Activated naive CD4-positive, alpha-beta T cell treated with anti-CD3 and anti-CD28 coated beads, Interleukin-2, amount 50 U/mL, for 24 hours (primary cell): Measurements from ENCODE around the gene CEND1.

Experiments used
- H3K27ac Mint-ChIP-seq: one replicate; pipeline ENCODE4 v1.8.0; 2021; ENCODE audit warnings: mild to moderate bottlenecking, mixed read lengths
- H3K27me3 Mint-ChIP-seq: one replicate; pipeline ENCODE4 v1.8.0; 2021; ENCODE audit warnings: mixed read lengths
- H3K36me3 Mint-ChIP-seq: one replicate; pipeline ENCODE4 v1.8.0; 2021; ENCODE audit warnings: mixed read lengths
- H3K4me1 Mint-ChIP-seq: one replicate; pipeline ENCODE4 v1.8.0; 2021; ENCODE audit warnings: mixed read lengths
- H3K4me3 Mint-ChIP-seq: one replicate; pipeline ENCODE4 v1.8.0; 2021; ENCODE audit warnings: mild to moderate bottlenecking, mixed read lengths
- H3K9me3 Mint-ChIP-seq: one replicate; pipeline ENCODE4 v1.8.0; 2021; ENCODE audit warnings: mixed read lengths

CEND1 gene

DNA sequence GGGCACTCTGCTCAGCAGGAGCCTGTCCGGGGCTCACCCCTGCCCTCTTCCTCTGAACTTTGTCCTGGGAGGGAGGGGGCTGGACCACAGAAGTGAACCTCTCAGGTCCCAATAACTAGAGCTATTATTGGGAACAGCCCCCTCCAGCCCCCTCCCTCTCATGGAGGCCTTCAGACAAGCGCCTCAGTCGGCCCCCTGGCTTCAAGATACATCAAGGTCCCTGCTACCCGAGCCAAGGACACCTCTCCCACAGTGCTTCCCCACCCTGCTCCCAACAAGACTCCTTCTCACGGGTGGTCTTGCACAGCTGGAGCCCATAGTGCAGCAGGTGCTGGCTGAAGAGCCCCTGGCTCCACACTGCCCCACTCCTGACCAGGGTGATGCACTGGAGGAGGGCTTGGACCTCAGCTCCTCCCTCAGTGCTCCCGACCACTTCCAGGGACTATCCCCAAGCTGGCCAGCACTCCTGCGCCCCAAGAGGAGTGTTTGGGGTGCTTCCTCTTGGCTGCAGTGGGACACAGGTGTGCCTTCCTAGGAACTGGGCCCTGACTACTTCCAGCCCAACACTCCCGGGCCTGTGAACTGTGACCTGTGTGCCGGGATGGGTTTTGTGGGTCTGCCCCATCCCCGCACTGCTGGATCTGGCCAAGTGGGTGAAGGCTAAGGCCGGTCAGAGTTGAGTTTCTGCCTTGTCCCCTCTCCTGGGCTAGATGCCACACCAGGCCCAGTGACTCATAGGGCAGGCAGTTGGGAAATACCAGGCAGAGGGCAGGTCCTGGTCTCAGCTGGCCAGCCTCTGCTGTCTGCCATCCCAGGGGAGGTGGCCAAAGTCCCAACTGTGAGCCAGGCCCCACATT is 31.0 kb upstream of the CEND1 start:
- Mint-ChIP-seq H3K9me3 (no peaks in the 10 kb centered on the region), H3K27ac (no peak overlapping the region), H3K27me3 (no peaks in the 10 kb centered on the region), H3K4me1 (peaks cover 4% of the 10 kb centered on the region), H3K4me3 (peak overlapping the region; percentile 86), H3K36me3 (no peaks in the 10 kb centered on the region)

DNA sequence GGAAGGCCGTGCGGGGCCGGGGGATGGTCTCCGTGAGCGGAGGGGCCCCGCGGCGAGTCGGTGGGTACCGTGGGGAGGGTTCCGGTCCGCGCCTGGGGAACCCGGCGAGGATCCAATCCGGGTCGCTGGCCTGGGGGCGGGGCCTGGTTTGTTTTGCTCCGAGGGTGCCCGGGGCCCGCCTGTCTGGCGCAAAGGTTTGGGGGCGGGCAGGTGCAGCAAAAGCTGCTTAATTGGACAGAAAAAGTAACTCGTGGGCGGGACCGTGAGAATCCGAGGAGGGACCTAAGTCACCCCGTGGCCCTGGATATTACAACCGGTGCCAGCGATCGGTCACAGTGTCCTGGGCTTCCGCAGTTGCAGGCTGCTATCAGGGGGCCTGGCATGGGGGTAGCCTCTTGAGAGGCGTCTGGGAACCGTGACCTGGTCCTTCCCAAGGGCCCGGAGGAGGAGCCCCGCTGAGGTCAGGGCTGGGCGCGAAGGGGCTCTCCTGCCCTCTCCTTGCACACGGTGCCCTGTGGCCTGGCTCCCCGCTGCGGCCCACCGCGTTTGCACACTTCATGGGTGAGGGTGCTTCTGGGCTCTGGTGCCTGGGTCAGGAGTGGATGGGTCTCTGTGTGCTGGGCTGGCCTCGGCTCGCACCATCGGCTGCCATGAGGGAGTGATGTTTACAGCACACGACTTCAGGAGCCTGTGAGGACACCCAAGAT is 30.2 kb upstream of the CEND1 start:
- Mint-ChIP-seq H3K27ac (peak overlapping the region; percentile 76), H3K27me3 (no peaks in the 10 kb centered on the region), H3K4me3 (peak overlapping the region; percentile 86), H3K9me3 (no peaks in the 10 kb centered on the region), H3K4me1 (peaks cover 4% of the 10 kb centered on the region), H3K36me3 (no peaks in the 10 kb centered on the region)

DNA sequence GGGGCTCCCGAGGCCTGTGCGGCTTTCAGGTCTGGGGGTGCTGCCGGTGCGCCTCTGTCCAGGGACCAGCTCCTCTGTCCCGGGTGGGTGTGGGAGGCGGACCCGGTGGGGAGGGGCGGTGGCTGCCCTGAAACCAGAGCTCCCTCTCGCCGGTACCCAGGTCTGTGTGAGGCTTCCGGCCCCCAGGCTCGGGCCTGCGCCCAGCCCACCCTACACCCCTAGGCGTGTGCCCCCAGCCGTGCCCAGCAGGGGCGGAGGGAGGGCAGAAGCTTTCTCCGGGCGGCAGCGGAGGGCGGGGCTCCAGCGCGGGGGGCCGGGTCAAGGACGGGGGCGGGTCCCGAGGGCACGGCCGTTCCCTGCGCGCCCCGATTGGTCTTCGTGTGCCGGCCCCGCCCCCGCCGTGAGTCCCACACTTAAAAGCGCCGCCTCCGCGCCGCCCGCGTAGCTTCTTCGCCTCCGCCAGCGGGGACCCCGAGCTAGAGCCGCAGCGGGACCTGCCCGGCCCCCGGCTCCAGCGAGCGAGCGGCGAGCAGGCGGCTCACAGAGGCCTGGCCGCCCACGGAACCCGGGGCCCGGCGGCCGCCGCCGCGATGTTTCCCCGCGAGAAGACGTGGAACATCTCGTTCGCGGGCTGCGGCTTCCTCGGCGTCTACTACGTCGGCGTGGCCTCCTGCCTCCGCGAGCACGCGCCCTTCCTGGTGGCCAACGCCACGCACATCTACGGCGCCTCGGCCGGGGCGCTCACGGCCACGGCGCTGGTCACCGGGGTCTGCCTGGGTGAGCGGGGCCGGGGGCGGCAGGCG is 29.4 kb upstream of the CEND1 start:
- Mint-ChIP-seq H3K36me3 (no peaks in the 10 kb centered on the region), H3K4me3 (peak overlapping the region; percentile 86), H3K27ac (no peak overlapping the region)

DNA sequence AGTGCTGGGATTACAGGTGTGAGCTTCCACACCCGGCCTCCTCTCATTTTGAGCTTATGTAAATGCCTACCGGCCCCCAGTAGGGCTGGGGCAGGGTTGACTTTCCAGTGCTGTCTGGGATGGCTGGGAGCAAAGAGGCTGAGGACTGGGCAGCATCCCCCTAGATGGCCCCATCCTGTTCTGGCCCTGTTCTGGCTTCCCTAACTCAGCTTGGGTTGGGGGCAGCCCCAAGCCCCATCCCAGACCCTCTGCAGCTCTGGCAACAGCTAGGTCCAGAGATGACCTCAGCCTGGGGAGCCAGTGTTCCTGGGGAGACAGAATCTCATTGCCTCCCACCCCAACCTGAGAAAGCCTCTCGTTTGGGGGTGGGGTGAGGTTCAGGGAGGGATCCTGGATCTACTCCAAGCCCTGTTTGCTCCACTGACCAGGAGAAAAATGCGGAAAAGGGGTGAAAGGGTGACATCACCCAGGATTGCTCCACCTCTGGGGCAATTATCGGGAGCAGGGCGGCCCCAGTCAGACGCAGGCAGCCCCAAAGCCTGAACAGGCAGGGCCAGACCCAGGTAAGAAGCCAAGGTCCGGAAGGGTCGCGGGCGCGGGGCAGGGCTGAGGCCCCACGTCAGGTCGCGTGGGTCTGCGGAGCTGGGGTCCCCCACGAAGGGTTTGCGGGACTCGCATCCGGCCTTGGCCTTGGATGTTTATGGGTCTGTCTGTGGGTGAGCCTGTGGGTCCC is 28.7 kb upstream of the CEND1 start, which contains the start of gene PNPLA2:
PNPLA2 (plus strand) TSS at position 519 of the 733 bp plus-strand sequence. CDS start 805 bp downstream, outside the sequence.
- H3K27me3 Mint-ChIP-seq = no peaks in the 10 kb centered on the region
- H3K4me1 Mint-ChIP-seq = peaks cover 4% of the 10 kb centered on the region
- no peaks in the 10 kb centered on the region for H3K36me3 Mint-ChIP-seq
- H3K4me3 Mint-ChIP-seq = peak within 1 kb of the TSS; percentile 86
- no peaks in the 10 kb centered on the region for H3K9me3 Mint-ChIP-seq
- peak within 1 kb of the TSS; percentile 65 for H3K27ac Mint-ChIP-seq

More for the DNA sequence above, 29.4 kb upstream of the CEND1 start:
- Mint-ChIP-seq H3K9me3 (no peaks in the 10 kb centered on the region), H3K4me1 (peaks cover 4% of the 10 kb centered on the region), H3K27me3 (no peaks in the 10 kb centered on the region)

DNA sequence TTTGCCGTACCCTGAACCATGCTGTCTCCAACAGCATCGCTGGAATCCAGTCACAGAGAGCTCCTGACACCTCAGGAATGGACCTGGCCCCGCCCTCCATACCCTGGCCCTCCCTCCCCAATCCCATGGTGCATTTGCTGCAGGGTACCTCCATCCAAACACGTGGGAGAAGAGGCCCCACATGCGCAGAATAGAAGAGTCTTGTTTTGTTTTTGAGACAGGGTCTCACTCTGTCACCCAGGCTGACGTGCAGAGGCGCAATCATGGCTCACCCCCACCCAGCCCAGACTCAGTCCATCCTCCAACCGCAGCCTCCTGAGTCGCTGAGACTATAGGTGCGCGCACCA is 26.5 kb upstream of the CEND1 start:
- no peaks in the 10 kb centered on the region for H3K27me3 Mint-ChIP-seq
- H3K9me3 Mint-ChIP-seq = no peaks in the 10 kb centered on the region
- peaks cover 15% of the 10 kb centered on the region for H3K4me1 Mint-ChIP-seq
- peaks cover 6% of the 10 kb centered on the region for H3K36me3 Mint-ChIP-seq
- H3K4me3 Mint-ChIP-seq = no peak overlapping the region
- H3K27ac Mint-ChIP-seq = no peak overlapping the region

DNA sequence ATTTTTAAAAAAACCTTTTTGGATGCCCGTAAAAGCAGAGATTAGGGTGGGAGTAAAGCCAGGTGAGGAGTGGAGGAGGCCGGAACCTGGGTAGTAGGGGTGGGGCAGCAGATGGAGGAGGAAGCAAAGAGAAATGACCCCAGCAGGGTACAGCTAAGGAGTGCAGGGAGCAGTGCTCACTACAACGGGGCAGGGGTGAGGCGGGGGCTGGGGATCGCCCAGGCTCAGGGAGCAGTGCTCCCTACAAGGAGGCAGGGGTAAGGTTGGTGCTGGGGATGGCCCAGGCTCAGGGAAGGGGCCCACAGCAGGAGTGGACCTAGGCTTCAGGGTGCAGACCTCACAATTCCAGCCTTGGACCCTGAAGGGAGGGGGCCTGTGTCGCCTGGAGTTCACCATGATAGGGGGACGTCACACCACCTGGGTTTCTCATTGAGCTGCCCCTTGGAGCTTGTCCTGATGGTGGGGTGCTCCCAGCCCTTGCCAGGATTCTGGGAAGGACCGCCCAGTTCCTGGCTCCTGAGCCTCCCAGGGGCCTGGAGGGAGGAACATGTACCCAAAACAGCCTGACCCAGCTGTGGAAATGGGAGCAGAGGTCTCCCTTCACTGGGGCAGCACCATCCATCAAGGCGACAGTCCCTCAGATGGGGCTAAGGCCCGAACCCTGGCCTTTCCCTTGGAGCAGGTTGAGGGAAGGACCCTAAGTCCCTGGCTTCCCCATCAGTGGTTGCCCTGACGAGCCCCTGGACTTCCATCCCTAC is 26.0 kb upstream of the CEND1 start:
- Mint-ChIP-seq H3K4me1 (peaks cover 18% of the 10 kb centered on the region), H3K36me3 (peaks cover 12% of the 10 kb centered on the region), H3K27ac (no peak overlapping the region), H3K27me3 (no peaks in the 10 kb centered on the region), H3K4me3 (no peak overlapping the region), H3K9me3 (no peaks in the 10 kb centered on the region)

DNA sequence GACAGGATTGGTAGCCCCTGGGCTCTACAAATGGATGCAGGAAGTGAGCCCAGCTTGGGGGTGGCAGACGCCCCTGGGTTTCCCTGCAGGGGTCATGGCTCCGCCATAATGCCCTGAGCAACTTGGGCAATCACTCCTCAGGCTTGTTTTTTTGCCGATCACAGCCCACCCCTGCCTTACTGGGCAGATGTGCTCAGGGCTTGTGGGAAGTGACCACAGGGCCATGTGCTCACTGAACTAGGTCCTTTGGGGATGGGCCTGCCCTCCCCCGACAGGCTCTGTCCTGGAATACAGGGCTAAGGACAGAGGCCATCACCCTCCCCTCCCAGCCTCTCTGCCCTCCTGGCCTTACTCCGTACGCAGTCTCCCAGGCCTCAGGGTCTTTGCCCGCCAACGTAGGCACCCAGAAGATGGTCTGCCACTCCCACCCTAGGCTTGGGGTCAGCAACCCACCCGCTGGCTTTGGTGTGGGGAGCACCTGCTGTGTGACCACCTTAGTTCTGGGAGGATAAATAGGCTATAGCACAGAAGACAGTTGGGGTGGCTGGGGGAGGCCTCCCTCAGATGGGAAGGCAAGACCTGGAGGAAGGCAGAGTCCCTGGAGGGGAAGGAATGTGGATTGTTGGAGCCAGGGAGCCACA is 23.7 kb upstream of the CEND1 start:
- Mint-ChIP-seq H3K27ac (peak overlapping the region; percentile 74), H3K27me3 (no peaks in the 10 kb centered on the region), H3K36me3 (peaks cover 16% of the 10 kb centered on the region), H3K9me3 (no peaks in the 10 kb centered on the region), H3K4me1 (peaks cover 23% of the 10 kb centered on the region), H3K4me3 (no peak overlapping the region)

DNA sequence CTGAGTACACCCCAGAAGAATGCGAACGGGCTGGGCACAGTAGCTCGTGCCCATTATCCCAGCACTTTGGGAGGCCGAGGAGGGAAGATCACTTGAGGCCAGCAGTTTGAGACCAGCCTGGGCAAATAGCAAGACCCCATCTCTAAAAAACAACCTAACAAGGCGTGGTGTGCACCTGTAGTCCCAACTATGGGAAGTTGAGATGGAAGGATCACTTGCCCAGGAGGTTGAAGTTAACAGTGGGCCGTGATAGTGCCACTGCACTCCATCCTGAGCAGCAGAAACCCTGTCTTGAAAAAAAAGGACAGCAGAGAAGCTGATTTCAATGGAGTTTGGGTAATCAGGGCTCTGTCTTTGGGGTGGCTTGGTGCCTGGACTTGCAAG is 23.2 kb upstream of the CEND1 start:
- H3K4me3 Mint-ChIP-seq = peak overlapping the region; percentile 93
- peaks cover 24% of the 10 kb centered on the region for H3K4me1 Mint-ChIP-seq
- H3K27ac Mint-ChIP-seq = peak overlapping the region; percentile 70
- H3K9me3 Mint-ChIP-seq = no peaks in the 10 kb centered on the region
- peaks cover 16% of the 10 kb centered on the region for H3K36me3 Mint-ChIP-seq
- no peaks in the 10 kb centered on the region for H3K27me3 Mint-ChIP-seq

DNA sequence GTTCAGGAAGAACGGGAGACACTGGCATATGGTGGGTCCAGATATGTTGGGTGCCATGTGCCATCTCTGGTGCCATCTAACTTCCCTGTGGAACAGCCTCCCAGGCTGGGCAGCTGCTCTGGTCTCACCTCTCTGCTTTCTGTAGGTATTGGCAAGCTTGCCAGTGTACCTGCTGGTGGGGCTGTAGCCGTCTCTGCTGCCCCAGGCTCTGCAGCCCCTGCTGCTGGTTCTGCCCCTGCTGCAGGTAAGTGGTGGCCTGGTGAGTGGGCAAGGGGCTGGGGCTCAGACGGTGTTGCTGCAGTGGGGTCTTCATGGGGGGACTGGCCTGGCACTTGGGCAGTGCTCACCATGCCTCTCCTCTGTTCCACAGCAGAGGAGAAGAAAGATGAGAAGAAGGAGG is 22.5 kb upstream of the CEND1 start:
- peak overlapping the region; percentile 93 for H3K4me3 Mint-ChIP-seq
- no peaks in the 10 kb centered on the region for H3K9me3 Mint-ChIP-seq
- H3K36me3 Mint-ChIP-seq = peaks cover 16% of the 10 kb centered on the region
- H3K4me1 Mint-ChIP-seq = peaks cover 28% of the 10 kb centered on the region
- H3K27me3 Mint-ChIP-seq = no peaks in the 10 kb centered on the region
- peak overlapping the region; percentile 70 for H3K27ac Mint-ChIP-seq

DNA sequence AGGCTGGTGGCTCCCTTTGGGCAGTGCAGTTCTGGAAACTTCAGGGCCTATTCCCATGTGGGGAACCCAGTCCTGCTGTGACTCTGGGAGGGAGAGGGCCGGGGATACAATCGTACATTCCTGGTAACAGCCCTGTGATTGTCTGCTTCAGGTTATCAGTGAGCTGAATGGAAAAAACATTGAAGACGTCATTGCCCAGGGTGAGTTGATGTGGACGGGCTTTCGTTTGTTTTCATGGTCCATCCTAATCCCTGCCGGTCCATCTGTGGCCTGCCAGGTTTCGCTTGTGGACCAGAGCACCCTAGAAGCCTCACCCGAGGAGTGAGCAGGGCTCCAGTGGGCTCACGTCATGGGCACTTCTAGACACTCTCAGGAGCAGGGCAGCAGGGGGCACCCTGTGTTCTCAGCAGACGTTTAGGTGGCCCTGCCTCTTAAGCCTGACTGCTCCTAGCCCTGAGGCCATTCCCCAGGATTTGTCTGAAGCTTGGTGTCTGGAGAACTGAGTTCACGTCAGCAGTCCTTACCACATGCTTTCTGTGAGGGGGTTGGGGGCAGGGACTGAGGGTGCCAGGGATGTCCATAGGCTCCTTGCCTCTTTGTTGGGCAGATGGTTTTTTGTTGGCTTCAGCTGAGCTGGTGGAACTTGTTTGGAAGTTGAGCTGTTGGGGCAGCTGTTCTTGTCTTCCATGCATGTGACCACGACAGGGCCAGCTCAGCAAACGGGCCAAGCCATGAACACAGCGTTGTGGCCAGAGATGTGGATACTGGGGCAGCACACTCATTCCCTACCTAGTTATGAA is 21.8 kb upstream of the CEND1 start:
- H3K36me3 Mint-ChIP-seq = peaks cover 16% of the 10 kb centered on the region
- peak overlapping the region; percentile 93 for H3K4me3 Mint-ChIP-seq

DNA sequence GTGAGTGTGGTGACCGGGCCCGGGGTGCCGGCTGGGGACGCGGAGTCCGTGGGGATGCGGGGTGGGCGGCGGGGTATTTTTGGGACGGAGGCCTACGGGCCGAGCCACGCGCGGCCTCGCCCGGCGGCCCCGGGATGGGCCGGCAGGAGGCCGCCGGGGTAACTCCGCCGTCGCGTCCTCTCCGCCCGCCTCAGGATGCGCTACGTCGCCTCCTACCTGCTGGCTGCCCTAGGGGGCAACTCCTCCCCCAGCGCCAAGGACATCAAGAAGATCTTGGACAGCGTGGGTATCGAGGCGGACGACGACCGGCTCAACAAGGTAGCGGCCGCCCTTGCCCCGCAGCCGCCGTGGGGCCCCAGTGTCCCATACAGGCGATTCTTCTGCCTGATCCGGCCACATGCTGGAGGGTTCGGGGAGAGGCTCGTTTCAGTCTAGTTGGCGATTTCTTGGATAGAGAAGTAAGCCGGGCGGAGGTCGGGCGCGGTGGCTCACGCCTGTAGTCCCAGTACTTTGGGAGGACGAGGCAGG is 20.2 kb upstream of the CEND1 start:
- peak overlapping the region; percentile 98 for H3K27ac Mint-ChIP-seq
- peaks cover 28% of the 10 kb centered on the region for H3K4me1 Mint-ChIP-seq
- peaks cover 16% of the 10 kb centered on the region for H3K36me3 Mint-ChIP-seq
- peak overlapping the region; percentile 93 for H3K4me3 Mint-ChIP-seq
- H3K27me3 Mint-ChIP-seq = no peaks in the 10 kb centered on the region
- H3K9me3 Mint-ChIP-seq = no peaks in the 10 kb centered on the region

More for the DNA sequence above, 21.8 kb upstream of the CEND1 start:
- Mint-ChIP-seq H3K4me1 (peaks cover 28% of the 10 kb centered on the region), H3K27me3 (no peaks in the 10 kb centered on the region), H3K9me3 (no peaks in the 10 kb centered on the region), H3K27ac (peak overlapping the region; percentile 86)

DNA sequence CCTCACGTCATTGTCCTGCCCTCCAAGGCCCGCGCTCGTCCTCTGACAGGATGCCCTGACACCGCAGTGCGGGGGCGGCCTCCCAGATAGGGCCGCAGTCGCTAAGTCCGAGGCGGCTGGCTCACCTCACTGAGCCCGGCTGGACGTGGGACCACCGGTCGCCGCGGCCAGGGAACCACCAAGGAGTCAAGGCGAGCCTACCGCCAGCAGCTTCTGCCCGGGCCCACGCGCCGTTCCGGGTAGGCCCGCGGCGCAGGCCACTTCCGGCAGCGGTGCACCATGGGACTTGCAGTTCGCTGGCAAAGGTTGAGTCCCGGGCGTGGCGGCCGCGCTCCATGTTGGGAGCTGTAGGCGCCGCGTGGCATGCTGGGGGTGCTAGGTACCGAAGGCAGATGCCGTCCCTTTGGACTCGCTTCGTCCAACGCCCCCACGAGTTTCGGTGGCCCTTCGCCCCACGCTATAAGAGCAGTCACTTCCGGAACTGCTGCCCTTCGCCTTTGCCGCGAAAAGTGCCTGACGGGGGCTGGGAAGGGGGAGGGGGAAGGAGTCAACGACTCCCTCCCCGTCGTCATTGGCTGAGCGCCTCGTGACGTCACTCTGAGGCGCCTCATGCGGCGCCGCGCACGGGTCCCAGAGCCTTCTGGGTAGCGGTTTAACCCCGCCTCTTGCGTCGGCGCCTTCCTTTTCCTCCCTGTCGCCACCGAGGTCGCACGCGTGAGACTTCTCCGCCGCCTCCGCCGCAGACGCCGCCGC is 19.6 kb upstream of the CEND1 start, which contains the start of gene RPLP2:
RPLP2 (plus strand) TSS at position 681 of the 753 bp plus-strand sequence. CDS start 268 bp downstream, outside the sequence.
- H3K4me3 Mint-ChIP-seq = peak within 1 kb of the TSS; percentile 93

More for the DNA sequence above, 19.6 kb upstream of the CEND1 start, which contains the start of gene RPLP2:
- peaks cover 30% of the 10 kb centered on the region for H3K4me1 Mint-ChIP-seq
- peaks cover 16% of the 10 kb centered on the region for H3K36me3 Mint-ChIP-seq
- H3K27me3 Mint-ChIP-seq = no peaks in the 10 kb centered on the region
- H3K9me3 Mint-ChIP-seq = no peaks in the 10 kb centered on the region
- H3K27ac Mint-ChIP-seq = peak within 1 kb of the TSS; percentile 98
